Panc1 (cell line): ENCODE measurements around the gene LGALSL.

Experiments used
- CTCF ChIP-seq: fragments of 450-650 bp; IDR thresholded peaks from 2 replicates; pipeline ENCODE4 v1.5.1; 2017; ENCODE audit warnings: mild to moderate bottlenecking
- POLR2AphosphoS5 ChIP-seq: IDR thresholded peaks from 2 replicates; pipeline ENCODE4 v1.6.1; 2012; ENCODE audit warnings: mild to moderate bottlenecking, low read depth, low read length, moderate library complexity
- SIN3A ChIP-seq: IDR thresholded peaks from 2 replicates; pipeline ENCODE4 v1.6.1; 2012; ENCODE audit warnings: low read depth, mild to moderate bottlenecking, low read length, moderate library complexity, borderline replicate concordance; ENCODE audit not compliant: insufficient read depth

GRCh38 chr2:64414736-64415435 lies 39.1 kb upstream of the LGALSL start:
- TF ChIP-seq CTCF (no peak), POLR2AphosphoS5 (no peak), SIN3A (no peak)
